Neutrophil (primary cell): ENCODE measurements around the gene HJV.
A peak's percentile ranks its signal among the peaks of the same experiment; 100 is the strongest.

ENCODE experiments used
- H3K27ac ChIP-seq: fragments of 200-600 bp; sonication (generic); 2 replicates; pipeline ENCODE4 v1.5.1; 2016; ENCODE audit warnings: mild to moderate bottlenecking, moderate library complexity
- H3K27me3 ChIP-seq: fragments of 200-600 bp; sonication (generic); 2 replicates; pipeline ENCODE4 v1.6.0; 2016; ENCODE audit warnings: mild to moderate bottlenecking
- H3K36me3 ChIP-seq: fragments of 200-600 bp; sonication (generic); 2 replicates; pipeline ENCODE4 v1.5.1; 2017
- H3K4me1 ChIP-seq, 2 experiments: fragments of 200-600 bp in 1 of 2; sonication (generic) in 1 of 2; 1 replicate in 1 of 2; 2 replicates in 1 of 2; pipeline versions ENCODE4 v1.5.1 to v1.6.1; 2013 to 2016; ENCODE audit warnings: low read depth in 1 of 2, low read length in 1 of 2, mild to moderate bottlenecking in 1 of 2, moderate library complexity in 1 of 2; ENCODE audit not compliant: control insufficient read depth in 1 of 2, insufficient read depth in 1 of 2
- H3K4me3 ChIP-seq, 2 experiments: fragments of 200-600 bp in 1 of 2; sonication (generic) in 1 of 2; 1 replicate in 1 of 2; 2 replicates in 1 of 2; pipeline ENCODE4 v1.5.1; 2013 to 2016; ENCODE audit warnings: low read depth in 1 of 2, low read length in 1 of 2, mild to moderate bottlenecking in 1 of 2, moderate library complexity in 1 of 2
- H3K9me3 ChIP-seq: fragments of 200-600 bp; sonication (generic); 2 replicates; pipeline ENCODE4 v1.5.1; 2016
- CTCF ChIP-seq: fragments of 200-600 bp; sonication (generic); IDR thresholded peaks from 2 replicates; pipeline ENCODE4 v1.5.1; 2016; ENCODE audit warnings: antibody characterized with exemption

HJV gene

GRCh38 chr1:145990249-145990855 is 31.2 kb downstream of the HJV start:
- Histone ChIP-seq H3K4me3 (no peak overlapping the region), H3K4me1 (peaks cover 55 to 70% of the 10 kb centered on the region in 2 experiments), H3K27me3 (no peaks in the 10 kb centered on the region), H3K36me3 (peaks cover 45% of the 10 kb centered on the region), H3K27ac (peak overlapping the region; percentile 94), H3K9me3 (no peaks in the 10 kb centered on the region)
- no peak for TF ChIP-seq CTCF

- TF ChIP-seq CTCF = no peak
- H3K9me3 ChIP-seq = no peaks in the 10 kb centered on the region
- no peaks in the 10 kb centered on the region for H3K27me3 ChIP-seq
- H3K27ac ChIP-seq = peak overlapping the region; percentile 56
- peaks cover 71 to 75% of the 10 kb centered on the region in 2 experiments for H3K4me1 ChIP-seq
- no peak overlapping the region for H3K4me3 ChIP-seq
- H3K36me3 ChIP-seq = peaks cover 29% of the 10 kb centered on the region
Observed at GRCh38 chr1:145988773-145989172, 32.8 kb downstream of the HJV start.

DNA sequence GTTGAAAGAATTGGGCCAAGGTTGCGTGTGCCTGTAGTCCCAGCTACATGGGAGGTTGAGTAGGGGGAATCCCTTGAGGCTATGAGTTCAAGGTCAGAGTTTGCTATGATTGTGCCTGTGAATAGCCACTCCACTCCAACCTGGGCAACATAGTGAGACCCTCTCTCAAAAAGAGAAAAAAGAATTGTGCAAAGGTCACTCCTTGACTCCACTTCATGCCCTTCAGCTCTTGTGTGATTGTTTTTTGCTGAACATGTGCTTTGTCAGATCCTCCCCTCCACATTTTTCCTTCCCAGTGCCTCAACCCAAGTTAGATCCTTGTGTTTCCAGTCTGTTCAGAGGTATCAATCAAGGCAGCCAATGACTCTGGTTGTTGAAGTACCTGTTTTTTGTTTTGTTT is 33.6 kb downstream of the HJV start:
- peaks cover 20% of the 10 kb centered on the region for H3K36me3 ChIP-seq
- peaks cover 75 to 78% of the 10 kb centered on the region in 2 experiments for H3K4me1 ChIP-seq
- TF ChIP-seq CTCF = no peak
- peak overlapping the region; percentile 56 for H3K27ac ChIP-seq
- no peaks in the 10 kb centered on the region for H3K27me3 ChIP-seq
- no peaks in the 10 kb centered on the region for H3K9me3 ChIP-seq
- no peak overlapping the region for H3K4me3 ChIP-seq

DNA sequence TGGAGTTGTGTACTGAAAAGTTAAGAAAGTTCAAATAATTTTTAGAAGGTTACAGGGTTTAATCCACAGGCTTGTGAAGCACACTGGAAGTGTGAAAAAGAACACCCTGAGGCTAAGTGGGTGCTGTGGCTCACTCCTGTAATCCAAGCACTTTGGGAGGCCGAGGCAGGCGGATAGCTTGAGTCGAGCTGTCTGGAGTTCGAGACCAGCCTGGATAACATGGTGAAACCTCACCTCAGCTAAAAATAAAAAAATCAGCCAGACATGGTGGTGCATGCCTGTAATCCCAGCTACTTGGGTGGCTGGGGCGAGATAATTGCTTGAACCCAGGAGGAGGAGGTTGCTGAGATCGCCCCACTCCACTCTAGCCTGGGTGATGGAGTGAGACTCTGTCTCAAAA is 35.0 kb downstream of the HJV start:
- peaks cover 75 to 77% of the 10 kb centered on the region in 2 experiments for H3K4me1 ChIP-seq
- H3K27ac ChIP-seq = peak overlapping the region; percentile 98
- H3K9me3 ChIP-seq = no peaks in the 10 kb centered on the region
- peaks cover 7% of the 10 kb centered on the region for H3K36me3 ChIP-seq
- peak overlapping the region; percentile 53 to 58 for H3K4me3 ChIP-seq
- TF ChIP-seq CTCF = no peak
- no peaks in the 10 kb centered on the region for H3K27me3 ChIP-seq

DNA sequence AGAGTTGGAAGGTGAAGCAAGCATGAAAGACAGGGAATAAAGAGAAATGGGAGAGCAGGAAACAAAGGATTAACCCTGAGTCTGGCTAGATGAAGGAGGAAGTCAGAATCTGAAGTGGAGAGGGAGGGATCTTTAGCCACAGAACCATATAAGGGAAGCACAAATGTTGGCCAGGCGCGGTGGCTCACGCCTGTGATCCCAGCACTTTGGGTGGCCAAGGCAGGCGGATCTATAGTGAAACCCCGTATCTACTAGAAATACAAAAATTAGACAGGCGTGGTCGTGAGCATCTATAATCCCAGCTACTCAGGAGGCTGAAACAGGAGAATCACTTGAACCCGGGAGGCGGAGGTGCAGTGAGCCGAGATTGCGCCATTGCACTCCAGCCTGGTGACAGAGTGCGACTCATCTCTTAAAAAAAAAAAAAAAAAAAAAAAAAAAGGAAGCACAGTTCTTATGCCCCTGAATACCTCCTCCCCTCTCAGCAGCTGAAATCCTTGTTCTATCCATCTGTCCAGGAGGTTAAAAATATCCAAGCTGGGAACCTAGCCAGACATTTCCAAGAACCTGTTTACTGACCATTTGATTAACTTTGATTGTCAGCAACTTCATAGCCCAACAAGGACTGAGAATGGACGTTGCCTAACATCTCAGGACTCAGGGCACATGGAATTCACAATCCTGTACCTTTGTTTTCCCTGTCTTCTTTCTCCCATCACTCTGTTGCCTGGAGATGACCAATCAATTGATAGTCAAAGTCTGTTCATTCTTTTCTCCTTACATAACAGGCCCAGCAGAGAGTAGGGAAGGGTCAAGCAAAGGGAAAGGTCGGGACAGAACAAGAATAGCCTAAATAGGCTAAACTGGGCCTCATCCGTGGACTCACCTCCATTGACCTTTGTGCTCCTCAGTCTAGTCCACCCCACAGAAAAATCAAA is 35.8 kb downstream of the HJV start:
- no peaks in the 10 kb centered on the region for H3K9me3 ChIP-seq
- peaks cover 82% of the 10 kb centered on the region in 2 experiments for H3K4me1 ChIP-seq
- H3K4me3 ChIP-seq = peak overlapping the region; percentile 53 to 58
- H3K36me3 ChIP-seq = peaks cover under 1% of the 10 kb centered on the region
- H3K27ac ChIP-seq = peak overlapping the region; percentile 98
- TF ChIP-seq CTCF = no peak
- no peaks in the 10 kb centered on the region for H3K27me3 ChIP-seq
